Osteocyte (in vitro differentiated cells): ENCODE results near the gene BEND6. TPM values are rescaled to one million over a fixed set of nuclear protein-coding genes. Genes with fewer than 3 reads are reported as not detected.

Experiments
- DNase-seq: peaks from one replicate; pipeline ENCODE4 v3.0.0; 2021; ENCODE audit warnings: mixed read lengths; ENCODE audit not compliant: unreplicated experiment; ENCODE audit errors: extremely low spot score
- H3K27ac Mint-ChIP-seq: one replicate; pipeline ENCODE4 v1.8.0; 2021; ENCODE audit warnings: mild to moderate bottlenecking, mixed read lengths; ENCODE audit not compliant: unreplicated experiment
- H3K27me3 Mint-ChIP-seq: one replicate; pipeline ENCODE4 v1.8.0; 2021; ENCODE audit warnings: mixed read lengths; ENCODE audit not compliant: unreplicated experiment
- H3K36me3 Mint-ChIP-seq: one replicate; pipeline ENCODE4 v1.8.0; 2021; ENCODE audit warnings: mixed read lengths; ENCODE audit not compliant: unreplicated experiment
- H3K4me1 Mint-ChIP-seq: one replicate; pipeline ENCODE4 v1.8.0; 2021; ENCODE audit warnings: mixed read lengths; ENCODE audit not compliant: unreplicated experiment
- H3K4me3 Mint-ChIP-seq: one replicate; pipeline ENCODE4 v1.8.0; 2021; ENCODE audit warnings: mild to moderate bottlenecking, moderate library complexity, mixed read lengths; ENCODE audit not compliant: unreplicated experiment
- H3K9me3 Mint-ChIP-seq: one replicate; pipeline ENCODE4 v1.8.0; 2021; ENCODE audit warnings: mixed read lengths; ENCODE audit not compliant: unreplicated experiment
- total RNA-seq: library from RNA; stranded (reverse); gene quantifications from 2 replicates; pipeline ENCODE4 v1.2.1, GENCODE V29; 2021
- TF ChIP-seq, protein P1 (sequence below): fragments of 200-600 bp; sonication (generic); IDR thresholded peaks from 2 replicates; pipeline ENCODE4 v1.5.0; 2021; ENCODE audit warnings: antibody characterized with exemption, mild to moderate bottlenecking, moderate library complexity

The BEND6 gene
- total RNA-seq, 1 donor from 2014 or later = 7.0 TPM

DNA sequence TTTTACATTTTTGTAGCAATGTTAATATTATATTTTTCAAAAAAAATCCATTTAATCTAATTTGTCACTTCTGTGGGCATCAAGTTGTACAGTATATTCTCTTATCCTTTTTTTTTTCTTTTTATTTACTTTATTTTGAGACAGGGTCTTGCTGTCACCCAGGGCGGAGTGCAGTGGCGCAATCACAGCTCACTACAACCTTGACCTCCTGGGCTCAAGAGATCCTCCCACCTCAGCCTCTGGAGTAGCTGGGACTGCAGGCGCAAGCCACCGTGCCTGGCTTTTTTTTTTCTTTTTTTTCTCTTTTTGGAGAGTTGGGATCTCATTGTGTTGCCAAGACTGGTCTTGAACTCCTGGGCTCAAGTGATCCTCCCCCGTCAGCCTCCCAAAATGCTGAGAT is 14.4 kb upstream of the BEND6 start:
- DNase-seq = no peak
- Mint-ChIP-seq H3K9me3 (peaks cover 5% of the 10 kb centered on the region), H3K27ac (no peak overlapping the region), H3K27me3 (no peaks in the 10 kb centered on the region), H3K4me3 (no peak overlapping the region), H3K4me1 (peaks cover 10% of the 10 kb centered on the region), H3K36me3 (peaks cover 5% of the 10 kb centered on the region)
- TF ChIP-seq, protein P1, sequence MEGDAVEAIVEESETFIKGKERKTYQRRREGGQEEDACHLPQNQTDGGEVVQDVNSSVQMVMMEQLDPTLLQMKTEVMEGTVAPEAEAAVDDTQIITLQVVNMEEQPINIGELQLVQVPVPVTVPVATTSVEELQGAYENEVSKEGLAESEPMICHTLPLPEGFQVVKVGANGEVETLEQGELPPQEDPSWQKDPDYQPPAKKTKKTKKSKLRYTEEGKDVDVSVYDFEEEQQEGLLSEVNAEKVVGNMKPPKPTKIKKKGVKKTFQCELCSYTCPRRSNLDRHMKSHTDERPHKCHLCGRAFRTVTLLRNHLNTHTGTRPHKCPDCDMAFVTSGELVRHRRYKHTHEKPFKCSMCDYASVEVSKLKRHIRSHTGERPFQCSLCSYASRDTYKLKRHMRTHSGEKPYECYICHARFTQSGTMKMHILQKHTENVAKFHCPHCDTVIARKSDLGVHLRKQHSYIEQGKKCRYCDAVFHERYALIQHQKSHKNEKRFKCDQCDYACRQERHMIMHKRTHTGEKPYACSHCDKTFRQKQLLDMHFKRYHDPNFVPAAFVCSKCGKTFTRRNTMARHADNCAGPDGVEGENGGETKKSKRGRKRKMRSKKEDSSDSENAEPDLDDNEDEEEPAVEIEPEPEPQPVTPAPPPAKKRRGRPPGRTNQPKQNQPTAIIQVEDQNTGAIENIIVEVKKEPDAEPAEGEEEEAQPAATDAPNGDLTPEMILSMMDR = no peak

DNA sequence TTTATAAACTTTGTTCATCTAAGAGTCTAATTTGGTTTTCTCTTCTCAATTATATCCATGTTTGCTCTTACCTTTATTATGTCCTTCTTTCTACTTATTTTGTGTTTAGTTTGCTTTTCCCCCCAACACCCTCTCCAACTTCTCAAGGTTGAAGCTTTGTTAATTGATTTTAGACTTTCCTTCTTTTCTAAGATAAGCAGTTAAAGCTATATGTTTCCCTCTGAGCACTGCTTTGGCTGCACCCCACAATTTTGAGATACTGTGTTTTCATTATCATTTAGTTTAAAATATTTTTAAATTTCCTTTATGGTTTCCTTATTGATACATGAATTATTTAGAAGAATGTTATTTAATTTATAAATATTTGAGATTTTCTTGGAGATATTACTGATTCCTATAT is 13.9 kb upstream of the BEND6 start:
- peaks cover 5% of the 10 kb centered on the region for H3K9me3 Mint-ChIP-seq

DNA sequence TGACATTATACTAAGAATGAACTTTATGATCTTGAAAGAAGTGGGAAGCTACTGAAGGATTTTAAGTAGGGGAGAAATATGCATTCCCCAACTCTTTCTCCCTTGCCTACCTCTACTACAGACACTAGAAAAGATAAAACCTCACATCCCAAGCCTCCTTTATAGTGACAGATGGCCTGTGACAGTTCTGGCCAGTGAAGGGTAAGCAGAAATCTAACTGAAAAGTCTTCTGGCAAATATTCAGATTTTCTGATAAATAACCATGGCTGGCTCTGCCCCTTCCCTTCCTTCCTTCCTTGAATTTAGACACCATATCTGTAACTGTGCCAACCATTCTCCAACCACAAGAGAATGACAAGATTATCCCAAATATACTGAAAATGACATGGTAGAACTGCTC is 10.2 kb upstream of the BEND6 start:
- DNase-seq = no peak
- H3K36me3 Mint-ChIP-seq = peaks cover 16% of the 10 kb centered on the region

More for the DNA sequence above, 13.9 kb upstream of the BEND6 start:
- Mint-ChIP-seq H3K36me3 (peaks cover 7% of the 10 kb centered on the region), H3K4me1 (peaks cover 10% of the 10 kb centered on the region), H3K27me3 (no peaks in the 10 kb centered on the region), H3K4me3 (no peak overlapping the region), H3K27ac (no peak overlapping the region)
- TF ChIP-seq, protein P1 = no peak
- DNase-seq = no peak

DNA sequence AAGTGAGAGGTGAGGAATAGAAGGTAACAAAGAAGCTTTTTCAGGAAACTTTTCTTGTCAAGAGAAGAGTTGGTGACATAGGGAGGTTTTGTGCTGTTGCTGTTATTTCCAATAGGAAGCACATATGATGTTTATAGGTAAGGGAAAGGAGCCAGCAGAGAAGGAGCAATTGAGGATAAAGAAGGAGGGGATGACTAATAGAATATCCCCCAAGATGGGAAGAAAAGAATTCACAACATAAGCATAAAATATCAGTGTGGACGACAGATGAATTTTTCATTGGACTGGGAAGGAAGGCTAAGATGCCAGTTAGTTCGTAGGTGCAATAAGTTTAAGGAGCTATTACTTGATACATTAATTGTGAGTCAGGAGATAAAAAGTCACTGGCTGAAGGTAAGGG is 8.5 kb upstream of the BEND6 start:
- Mint-ChIP-seq H3K27me3 (no peaks in the 10 kb centered on the region), H3K27ac (no peak overlapping the region), H3K36me3 (peaks cover 16% of the 10 kb centered on the region), H3K4me3 (no peak overlapping the region), H3K4me1 (peaks cover 8% of the 10 kb centered on the region), H3K9me3 (no peaks in the 10 kb centered on the region)
- TF ChIP-seq, protein P1 = no peak
- DNase-seq = no peak

More for the DNA sequence above, 10.2 kb upstream of the BEND6 start:
- H3K4me3 Mint-ChIP-seq = no peak overlapping the region
- TF ChIP-seq, protein P1 = no peak
- no peaks in the 10 kb centered on the region for H3K27me3 Mint-ChIP-seq
- peaks cover 5% of the 10 kb centered on the region for H3K9me3 Mint-ChIP-seq
- H3K27ac Mint-ChIP-seq = no peak overlapping the region
- H3K4me1 Mint-ChIP-seq = no peaks in the 10 kb centered on the region

DNA sequence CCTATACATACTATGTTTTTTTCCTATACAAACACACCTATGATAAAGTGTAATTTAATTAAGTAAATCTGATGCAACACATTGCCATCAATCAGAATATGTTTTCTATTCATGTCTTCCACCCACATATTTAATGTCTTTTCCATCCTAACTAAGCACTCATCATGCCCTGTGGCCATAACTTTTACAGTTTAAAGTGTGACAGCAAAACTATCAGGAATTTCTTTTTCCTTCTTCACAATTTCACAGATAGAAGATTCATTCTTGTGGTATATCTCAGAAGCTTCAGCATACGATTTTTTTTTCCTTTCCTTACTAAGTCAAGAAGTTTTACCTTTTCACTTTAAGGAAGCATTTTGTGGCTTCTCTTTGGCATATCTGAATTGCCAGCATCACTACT is 7.0 kb upstream of the BEND6 start:
- H3K27me3 Mint-ChIP-seq = no peaks in the 10 kb centered on the region
- peaks cover 11% of the 10 kb centered on the region for H3K36me3 Mint-ChIP-seq
- no peak for DNase-seq
- TF ChIP-seq, protein P1 = no peak
- no peak overlapping the region for H3K27ac Mint-ChIP-seq
- no peak overlapping the region for H3K4me3 Mint-ChIP-seq
- H3K4me1 Mint-ChIP-seq = peaks cover 21% of the 10 kb centered on the region
- H3K9me3 Mint-ChIP-seq = no peaks in the 10 kb centered on the region
